GM06990 (cell line): ENCODE data around the gene MAST2.

Experiments
- DNase-seq: peaks from one replicate; pipeline ENCODE4 v3.0.0-alpha.2; 2011; ENCODE audit not compliant: insufficient read length; ENCODE audit errors: extremely low read depth
- H3K27me3 ChIP-seq: replicated peaks from 2 replicates; pipeline ENCODE4 v1.6.0; 2011; ENCODE audit warnings: low read length; ENCODE audit not compliant: control insufficient read depth, insufficient read depth
- H3K36me3 ChIP-seq: 2 replicates; pipeline ENCODE4 v1.5.1; 2011; ENCODE audit warnings: low read length; ENCODE audit not compliant: control insufficient read depth, insufficient read depth
- H3K4me3 ChIP-seq: replicated peaks from 2 replicates; pipeline ENCODE4 v1.5.1; 2011; ENCODE audit warnings: low read depth, mild to moderate bottlenecking, control low read depth, low read length
- CTCF ChIP-seq: IDR thresholded peaks from 2 replicates; pipeline ENCODE4 v1.5.1; 2011; ENCODE audit warnings: low read length, control low read depth, mild to moderate bottlenecking, inconsistent platforms; ENCODE audit not compliant: insufficient read depth, poor library complexity, severe bottlenecking

Gene MAST2

GRCh38 chr1:45976623-45977022, 173.2 kb downstream of the MAST2 start:
- H3K4me3 ChIP-seq: no peak overlapping the region
- no peak for DNase-seq
- H3K36me3 ChIP-seq: no peaks in the 10 kb centered on the region
- no peaks in the 10 kb centered on the region for H3K27me3 ChIP-seq
- no peak for TF ChIP-seq CTCF

GRCh38 chr1:45979074-45979777, 175.8 kb downstream of the MAST2 start:
- Histone ChIP-seq H3K4me3 (no peak overlapping the region), H3K36me3 (no peaks in the 10 kb centered on the region), H3K27me3 (no peaks in the 10 kb centered on the region)
- no peak for TF ChIP-seq CTCF
- no peak for DNase-seq

GRCh38 chr1:45979778-45980176, 176.4 kb downstream of the MAST2 start:
- no peak for DNase-seq
- Histone ChIP-seq H3K27me3 (no peaks in the 10 kb centered on the region), H3K4me3 (no peak overlapping the region), H3K36me3 (no peaks in the 10 kb centered on the region)
- no peak for TF ChIP-seq CTCF

- H3K4me3 ChIP-seq: no peak overlapping the region
- no peak for TF ChIP-seq CTCF
These were observed 178.9 kb downstream of the MAST2 start for GRCh38 chr1:45982359-45982758.

GRCh38 chr1:45983967-45984366, 180.6 kb downstream of the MAST2 start:
- Histone ChIP-seq H3K27me3 (no peaks in the 10 kb centered on the region), H3K36me3 (no peaks in the 10 kb centered on the region), H3K4me3 (no peak overlapping the region)
- no peak for TF ChIP-seq CTCF
- DNase-seq: no peak

More at GRCh38 chr1:45982359-45982758, 178.9 kb downstream of the MAST2 start:
- DNase-seq: no peak
- Histone ChIP-seq H3K36me3 (no peaks in the 10 kb centered on the region), H3K27me3 (no peaks in the 10 kb centered on the region)

- H3K27me3 ChIP-seq: no peaks in the 10 kb centered on the region
- no peaks in the 10 kb centered on the region for H3K36me3 ChIP-seq
- DNase-seq: no peak
- H3K4me3 ChIP-seq: no peak overlapping the region
- TF ChIP-seq CTCF: no peak
These were observed 183.8 kb downstream of the MAST2 start for GRCh38 chr1:45987204-45987603.
